GM03348 (cell line): ENCODE results near the gene PPP1R14B.

Experiments used
- DNase-seq: peaks from one replicate; pipeline ENCODE4 v3.0.0; 2012; ENCODE audit warnings: low spot score

The PPP1R14B gene

GRCh38 chr11:64281957-64282770 is 35.4 kb upstream of the PPP1R14B start:
- DNase-seq = no peak

- no peak for DNase-seq
Observed at GRCh38 chr11:64278576-64279190, 31.9 kb upstream of the PPP1R14B start.

- peak; percentile 79 for DNase-seq
Observed at GRCh38 chr11:64276653-64277431, 30.1 kb upstream of the PPP1R14B start.

- no peak for DNase-seq
Observed at GRCh38 chr11:64275841-64276240, 29.1 kb upstream of the PPP1R14B start.

- DNase-seq = no peak
Observed at GRCh38 chr11:64275031-64275800, 28.5 kb upstream of the PPP1R14B start.

- peak; percentile 94 for DNase-seq
Observed at GRCh38 chr11:64269540-64270220, 22.9 kb upstream of the PPP1R14B start.

GRCh38 chr11:64268893-64269539 is 22.3 kb upstream of the PPP1R14B start:
- DNase-seq = peak; percentile 60

- DNase-seq = peak; percentile 19
Observed at GRCh38 chr11:64268025-64268892, 21.5 kb upstream of the PPP1R14B start.

- DNase-seq = no peak
Observed at GRCh38 chr11:64267207-64267945, 20.6 kb upstream of the PPP1R14B start.

GRCh38 chr11:64266339-64266738 is 19.6 kb upstream of the PPP1R14B start:
- DNase-seq = no peak

GRCh38 chr11:64265176-64266160 is 18.7 kb upstream of the PPP1R14B start:
- DNase-seq = no peak

GRCh38 chr11:64264371-64264852 is 17.7 kb upstream of the PPP1R14B start:
- no peak for DNase-seq

- DNase-seq = no peak
Observed at GRCh38 chr11:64263947-64264317, 17.2 kb upstream of the PPP1R14B start.

- DNase-seq = no peak
Observed at GRCh38 chr11:64263021-64263946, 16.5 kb upstream of the PPP1R14B start.

GRCh38 chr11:64262271-64263002 is 15.7 kb upstream of the PPP1R14B start:
- no peak for DNase-seq

- no peak for DNase-seq
Observed at GRCh38 chr11:64261556-64262080, 14.9 kb upstream of the PPP1R14B start.
